B cell (primary cell): ENCODE results near the gene PDZD11. TPM values are rescaled to one million over a fixed set of nuclear protein-coding genes. Genes with fewer than 3 reads are reported as not detected.
"Not testable (repeated sequence)": the region's sequence is repeated elsewhere in the genome, so short reads cannot be mapped to it uniquely, and the experiment has no call there.

Source experiments
- ATAC-seq: fragments of 200-7000 bp; cut with Tn5 transposase; one replicate; pipeline ENCODE4 v1.10.0; 2021; ENCODE audit warnings: low read depth, mild to moderate bottlenecking, moderate number of reproducible peaks, moderate library complexity
- CTCF ChIA-PET: fragments of 350-600 bp; sonication (Branson Sonifier 250); formaldehyde crosslinking; loops from one replicate; lab custom pipeline; 2021; ENCODE audit warnings: antibody characterized with exemption, inconsistent platforms; lab: Charles Lee
- POLR2A ChIA-PET: fragments of 350-600 bp; sonication (Branson Sonifier 250); formaldehyde crosslinking; loops from one replicate; lab custom pipeline; 2021; ENCODE audit warnings: antibody characterized with exemption; lab: Charles Lee
- DNase-seq: peaks from one replicate; pipeline ENCODE4 v3.0.0; 2013
- H2AFZ ChIP-seq: 2 replicates; pipeline ENCODE4 v1.6.1; 2012; ENCODE audit warnings: mild to moderate bottlenecking, low read depth, low read length; ENCODE audit not compliant: insufficient read depth, poor library complexity, severe bottlenecking
- H3K27ac ChIP-seq, 2 donors: 1 replicate in 1 of 2; 2 replicates in 1 of 2; pipeline ENCODE4 v1.5.1; 2012 to 2013; ENCODE audit warnings: low read length in 2 of 2, mild to moderate bottlenecking in 2 of 2, moderate library complexity in 1 of 2
- H3K27me3 ChIP-seq, 4 experiments: fragments of 200-600 bp in 1 of 4; sonication (generic) in 1 of 4; replicated peaks in 1 of 4; 1 replicate in 2 of 4; 2 replicates in 2 of 4; pipeline versions ENCODE4 v1.6.1 to v1.7.0; 2013 to 2016; ENCODE audit warnings: low read length in 3 of 4, mild to moderate bottlenecking in 2 of 4, mixed read lengths in 1 of 4, moderate library complexity in 1 of 4; ENCODE audit not compliant: insufficient read depth in 4 of 4, control insufficient read depth in 3 of 4; ENCODE audit errors: control extremely low read depth in 1 of 4
- H3K36me3 ChIP-seq, 2 experiments: replicated peaks in 1 of 2; 1 replicate in 1 of 2; 2 replicates in 1 of 2; pipeline versions ENCODE4 v1.6.1 to v1.7.1; 2013; ENCODE audit warnings: low read length in 1 of 2; ENCODE audit not compliant: insufficient read depth in 2 of 2, control insufficient read depth in 1 of 2; ENCODE audit errors: control extremely low read depth in 1 of 2, extremely low read depth in 1 of 2
- H3K4me1 ChIP-seq, 2 donors: fragments of 200-600 bp in 1 of 2; sonication (generic) in 1 of 2; 1 replicate in 1 of 2; 2 replicates in 1 of 2; pipeline versions ENCODE4 v1.5.1 to v1.6.1; 2013 to 2017; ENCODE audit warnings: low read length in 2 of 2; ENCODE audit not compliant: control insufficient read depth in 2 of 2, insufficient read depth in 2 of 2
- H3K4me2 ChIP-seq: replicated peaks from 2 replicates; pipeline ENCODE3; 2012; ENCODE audit warnings: mild to moderate bottlenecking, low read depth, low read length; ENCODE audit not compliant: poor library complexity, severe bottlenecking
- H3K4me3 ChIP-seq, 5 experiments: fragments of 200-600 bp in 1 of 5; sonication (generic) in 1 of 5; 1 replicate in 3 of 5; 2 replicates in 2 of 5; pipeline versions ENCODE4 v1.5.1 to v1.7.0; 2011 to 2016; ENCODE audit warnings: low read length in 4 of 5, mild to moderate bottlenecking in 4 of 5, low read depth in 2 of 5, control low read depth in 1 of 5, moderate library complexity in 1 of 5; ENCODE audit not compliant: insufficient read depth in 1 of 5; ENCODE audit errors: control extremely low read depth in 1 of 5, extremely low read depth in 1 of 5
- H3K79me2 ChIP-seq: fragments of 200-600 bp; sonication (generic); one replicate; pipeline ENCODE4 v1.6.0; 2016; ENCODE audit warnings: low read length; ENCODE audit not compliant: control insufficient read depth, insufficient read depth
- H3K9ac ChIP-seq: fragments of 200-600 bp; sonication (generic); 2 replicates; pipeline ENCODE4 v1.6.1; 2017; ENCODE audit warnings: mild to moderate bottlenecking, low read length, moderate library complexity
- H3K9me3 ChIP-seq, 3 donors: one replicate each; pipeline versions ENCODE4 v1.6.1 to v1.7.1; 2013; ENCODE audit warnings: low read length in 2 of 3; ENCODE audit not compliant: control insufficient read depth in 2 of 3, insufficient read depth in 1 of 3; ENCODE audit errors: control extremely low read depth in 1 of 3
- H4K20me1 ChIP-seq: 2 replicates; pipeline ENCODE4 v1.6.0; 2012; ENCODE audit warnings: mild to moderate bottlenecking, low read length; ENCODE audit not compliant: insufficient read depth, control insufficient read depth, poor library complexity, severe bottlenecking
- H3K27ac Mint-ChIP-seq: one replicate; pipeline ENCODE4 v1.8.0; 2021; ENCODE audit warnings: mixed read lengths
- H3K27me3 Mint-ChIP-seq: one replicate; pipeline ENCODE4 v1.8.0; 2021; ENCODE audit warnings: mixed read lengths
- H3K4me1 Mint-ChIP-seq: one replicate; pipeline ENCODE4 v1.8.0; 2021; ENCODE audit warnings: mixed read lengths
- H3K4me3 Mint-ChIP-seq: one replicate; pipeline ENCODE4 v1.8.0; 2021; ENCODE audit warnings: mixed read lengths
- H3K9me3 Mint-ChIP-seq: one replicate; pipeline ENCODE4 v1.8.0; 2022; ENCODE audit warnings: mixed read lengths; ENCODE audit not compliant: insufficient read depth
- CTCF ChIP-seq: fragments of 200-600 bp; IDR thresholded peaks from one replicate; pipeline ENCODE4 v1.8.0; 2022; ENCODE audit warnings: antibody characterized with exemption, mild to moderate bottlenecking
- EZH2 ChIP-seq: IDR thresholded peaks from 2 replicates; pipeline ENCODE4 v1.6.1; 2012; ENCODE audit warnings: borderline replicate concordance, low read depth, mild to moderate bottlenecking, moderate library complexity, low read length; ENCODE audit not compliant: insufficient read depth, poor library complexity, severe bottlenecking
- WGBS: methylation state at CpG from one replicate; pipeline ENCODE4 v1.1.5; 2013; ENCODE audit warnings: missing lambda C conversion rate; ENCODE audit not compliant: insufficient coverage; 5-methylcytosine and 5-hydroxymethylcytosine counted together
- intact Hi-C: fragments of 100-400 bp; cut with micrococcal nuclease; formaldehyde crosslinking; loops from one replicate; pipeline ENCODE4 v1.10.0; 2022
- polyA plus RNA-seq: library from polyadenylated mRNA; depleted of rRNA; stranded (reverse); fragments of >200 nt; gene quantifications from 2 replicates; pipeline ENCODE4 v1.2.3, GENCODE V29; 2012
- total RNA-seq, 2 donors: library from RNA; stranded (reverse); fragments of 120-200 nt in 1 of 2; gene quantifications; 1 replicate in 1 of 2; 2 replicates in 1 of 2; pipeline versions ENCODE4 v1.2.3 to v1.2.4, GENCODE V29; 2013 to 2022

PDZD11 gene
- total and polyA plus RNA-seq, 2 donors (not counting 1 experiment from before 2014, with no cell fraction given), result 13.8 to 16.3 TPM

GRCh38 chrX:70324326-70324725 lies 34.6 kb upstream of the PDZD11 start:
- ATAC-seq, result no peak
- intact Hi-C loops, result no loop called here
- no peak for TF ChIP-seq EZH2
- TF ChIP-seq CTCF, result no peak
- no peak for DNase-seq
- Mint-ChIP-seq H3K4me3 (no peak overlapping the region), H3K27me3 (no peaks in the 10 kb centered on the region), H3K4me1 (no peaks in the 10 kb centered on the region), H3K9me3 (no peaks in the 10 kb centered on the region), H3K27ac (no peak overlapping the region)
- Histone ChIP-seq H3K4me2 (no peak overlapping the region), H3K9me3 (no peaks in the 10 kb centered on the region), H3K79me2 (no peaks in the 10 kb centered on the region), H3K9ac (no peak overlapping the region), H3K4me3 (no peak overlapping the region), H4K20me1 (no peaks in the 10 kb centered on the region), H3K27ac (no peak overlapping the region), H3K4me1 (no peaks in the 10 kb centered on the region), H3K36me3 (no peaks in the 10 kb centered on the region), H3K27me3 (no peaks in the 10 kb centered on the region), H2AFZ (no peak overlapping the region)
- no CpG with 5 or more reads among the region's 2 CpGs for WGBS
- CTCF ChIA-PET, result no interaction called here
- POLR2A ChIA-PET, result no interaction called here

GRCh38 chrX:70323628-70324027 lies 33.9 kb upstream of the PDZD11 start:
- H3K27ac Mint-ChIP-seq, H3K4me3 ChIP-seq, H3K4me3 Mint-ChIP-seq, H3K27me3 Mint-ChIP-seq, H3K36me3 ChIP-seq, H3K4me2 ChIP-seq, H3K4me1 ChIP-seq, H3K9me3 Mint-ChIP-seq, DNase-seq, intact Hi-C loops, POLR2A ChIA-PET, H3K4me1 Mint-ChIP-seq, H3K9ac ChIP-seq, CTCF ChIA-PET, H3K79me2 ChIP-seq, H4K20me1 ChIP-seq, H3K27me3 ChIP-seq, H3K27ac ChIP-seq, H2AFZ ChIP-seq, H3K9me3 ChIP-seq, ATAC-seq: not testable (repeated sequence)
- WGBS, result no CpG with 5 or more reads among the region's 6 CpGs
